Heart left ventricle (tissue), 16 donors: Measurements from ENCODE around the gene MRNIP. TPM values are rescaled to one million over a fixed set of nuclear protein-coding genes. Genes with fewer than 3 reads are reported as not detected.

Source experiments
- ATAC-seq, 4 donors: fragments of 200-7000 bp; cut with Tn5 transposase; one replicate each; pipeline ENCODE4 v1.9.1; 2020 to 2022; ENCODE audit warnings: moderate library complexity in 4 of 4, mild to moderate bottlenecking in 3 of 4, moderate number of reproducible peaks in 1 of 4
- DNase-seq, 5 donors: peaks; one replicate each; pipeline ENCODE4 v3.0.0-alpha.2; 2020
- H3K27ac ChIP-seq, 12 donors: fragments of 200-600 bp; sonication (generic) in 4 of 12; one replicate each; pipeline versions ENCODE4 v1.5.0 to v1.8.0; 2016 to 2022; ENCODE audit warnings: mild to moderate bottlenecking in 2 of 12
- H3K27me3 ChIP-seq, 9 donors: fragments of 200-600 bp; sonication (generic) in 2 of 9; one replicate each; pipeline versions ENCODE4 v1.5.1 to v1.8.0; 2016 to 2022; ENCODE audit warnings: mild to moderate bottlenecking in 3 of 9
- H3K36me3 ChIP-seq, 9 donors: fragments of 200-600 bp; sonication (generic) in 2 of 9; one replicate each; pipeline versions ENCODE4 v1.5.0 to v1.8.0; 2018 to 2022; ENCODE audit warnings: mild to moderate bottlenecking in 2 of 9
- H3K4me1 ChIP-seq, 12 donors: fragments of 200-600 bp; sonication (generic) in 4 of 12; one replicate each; pipeline versions ENCODE4 v1.5.0 to v1.8.0; 2016 to 2022; ENCODE audit warnings: mild to moderate bottlenecking in 3 of 12
- H3K4me3 ChIP-seq, 12 donors: fragments of 200-600 bp; sonication (generic) in 4 of 12; one replicate each; pipeline versions ENCODE4 v1.5.0 to v1.8.0; 2017 to 2022; ENCODE audit warnings: mild to moderate bottlenecking in 9 of 12, moderate library complexity in 4 of 12
- H3K9me3 ChIP-seq, 12 donors: fragments of 200-600 bp; sonication (generic) in 4 of 12; one replicate each; pipeline versions ENCODE4 v1.5.0 to v1.8.0; 2016 to 2022; ENCODE audit warnings: mild to moderate bottlenecking in 1 of 12
- CTCF ChIP-seq, 12 donors: fragments of 200-600 bp; sonication (generic) in 4 of 12; IDR thresholded peaks; one replicate each; pipeline versions ENCODE4 v1.5.0 to v1.8.0; 2018 to 2022; ENCODE audit warnings: antibody characterized with exemption in 12 of 12, mild to moderate bottlenecking in 5 of 12
- POLR2A ChIP-seq, 2 donors: fragments of 450-650 bp; IDR thresholded peaks; one replicate each; pipeline ENCODE4 v1.6.1; 2017; ENCODE audit warnings: antibody characterized with exemption in 2 of 2, mild to moderate bottlenecking in 2 of 2, moderate library complexity in 2 of 2
- WGBS, 4 donors: extraction: QIAGEN DNeasy Blood & Tissue Kit in 2 of 4; methylation state at CpG; one replicate each; pipeline versions ENCODE4 v1.1.5 to v1.1.7; 2013 to 2018; 5-methylcytosine and 5-hydroxymethylcytosine counted together
- intact Hi-C, 10 donors: fragments of 100-400 bp; cut with DNase I; formaldehyde crosslinking; loops; one replicate each; pipeline versions ENCODE4 v1.11.1 to v1.14.2; 2022
- polyA plus RNA-seq, 2 donors: library from polyadenylated mRNA; stranded (reverse); fragments of 200-250 nt; gene quantifications; one replicate each; pipeline ENCODE4 v1.2.3, GENCODE V29; 2013
- total RNA-seq, 9 donors: library from RNA; depleted of rRNA in 2 of 9; stranded (reverse); fragments of >200 nt in 2 of 9; fragmentation: NEBNext Ultra II Directional in 3 of 9; extraction: Animal tissue kit (Norgen Biotek cat#: 25700) in 3 of 9; gene quantifications; one replicate each; pipeline versions ENCODE4 v1.1.0 to v1.2.4, GENCODE V29; 2016 to 2023
- donor health status: ischemic (EF 13 %, LVEDD 7.1; RV severe dilation, severe dysfunction).
- donor health status: healthy with polysubstance abuse.
- donor health status: DM: no; HTN: yes; CAD: no.
- donor health status: DM: no; HTN: no; CAD: no.
- donor health status: ischemic (EF 25% LVEDD 6.9; RV normal size, moderate dysfunction).
- donor health status: ischemic (EF 25% LVEDD 5.7; RV mildly dilated, moderate dysfunction).
- donor health status: healthy.
- donor health status: DM: yes; HTN: yes; CAD: no.
- donor health status: ischemic (EF 35%, LVEDD 5.7; RV mildly dilated, moderate dysfunction).
- donor health status: nonischemic (EF 11% LVEDD 7.7; RV severe dilation, severe dysfunction).
- donor health status: DM: yes; HTN: yes; CAD: no.
- donor health status: PGD.
- donor health status: ischemic (EF 29% LVEDD 5.4; RV normal size, mild dysfunction).
- donor health status: nonischemic (EF 23%, LVEDD 6.1; RV moderate dilation, normal function).

The MRNIP gene
- total and polyA plus RNA-seq, 11 donors = 8.5 to 24.1 (median 12.3) TPM

DNA sequence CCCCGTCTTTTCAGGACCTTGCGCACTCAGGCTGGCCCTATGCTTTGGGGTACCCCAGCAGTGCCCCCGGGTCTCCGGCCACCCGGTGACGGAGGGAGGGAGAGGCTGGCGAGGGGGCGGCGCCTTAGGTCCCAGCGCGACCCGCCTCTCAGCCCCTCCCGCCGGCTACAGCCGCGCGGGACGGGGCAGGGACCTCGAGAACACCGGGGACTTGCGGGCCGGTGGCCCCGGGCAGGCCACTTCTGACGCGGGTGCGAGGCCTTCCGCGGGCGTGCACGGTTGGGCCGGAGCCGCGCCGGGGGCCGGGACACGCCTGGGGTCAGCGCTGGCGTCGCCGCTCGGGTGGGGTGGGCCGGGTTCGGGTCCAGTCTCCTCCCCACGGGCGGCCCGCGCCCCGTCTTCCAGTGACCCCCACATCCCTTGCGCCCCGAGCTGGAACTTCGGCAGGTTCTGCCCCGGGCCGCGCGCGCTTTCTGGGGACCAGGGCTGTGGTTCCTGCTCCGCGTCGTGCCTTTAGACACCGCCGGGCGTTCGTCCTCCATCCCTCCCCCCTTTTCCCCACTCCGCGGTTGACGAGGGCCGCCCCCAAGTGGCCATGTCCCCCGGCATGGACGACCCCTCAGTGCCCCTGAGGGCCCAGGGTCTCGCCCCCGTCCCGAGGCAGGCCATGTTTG lies 41.7 kb downstream of the MRNIP start:
- H3K36me3 ChIP-seq = peaks cover 0 to 15% (median 5%) of the 10 kb centered on the region in 9 donors
- intact Hi-C loops = no loop called here
- TF ChIP-seq POLR2A (IDR thresholded peaks at IDR 0.05) (no peak), CTCF (IDR thresholded peaks at IDR 0.05) (peak in 4 of 12 donors; percentile 6 to 27 (median 12))
- DNase-seq (peak in 1 of 5 donors; percentile 49), ATAC-seq (no peak)
- H3K27ac ChIP-seq = peak overlapping the region in 10 of 12 donors; percentile 9 to 99 (median 57)
- WGBS, 4 donors = 1 to 5% (median 1%) methylated on average over 8 to 72 of the region's 72 CpGs
- H3K9me3 ChIP-seq = no peaks in the 10 kb centered on the region
- H3K4me1 ChIP-seq = peaks cover 9 to 42% (median 35%) of the 10 kb centered on the region in 12 donors
- H3K4me3 ChIP-seq = peak overlapping the region; percentile 22 to 63 (median 56)
- no peaks in the 10 kb centered on the region for H3K27me3 ChIP-seq

- TF ChIP-seq POLR2A (IDR thresholded peaks at IDR 0.05) (no peak), CTCF (IDR thresholded peaks at IDR 0.05) (no peak)
- H3K4me3 ChIP-seq = peak overlapping the region; percentile 22 to 63 (median 56)
- H3K36me3 ChIP-seq = peaks cover 0 to 14% (median 4%) of the 10 kb centered on the region in 9 donors
- DNase-seq = peak in 2 of 5 donors; percentile 31 to 61
- peaks cover 9 to 40% (median 33%) of the 10 kb centered on the region in 12 donors for H3K4me1 ChIP-seq
- no peak for ATAC-seq
- WGBS, 4 donors = 45 to 60% (median 56%) methylated on average over 23 of the region's 23 CpGs
- intact Hi-C loops = no loop called here
- no peaks in the 10 kb centered on the region for H3K27me3 ChIP-seq
- no peaks in the 10 kb centered on the region for H3K9me3 ChIP-seq
- peak overlapping the region in 7 of 12 donors; percentile 9 to 99 (median 72) for H3K27ac ChIP-seq
Observed at GRCh38 chr5:179816401-179816795, 42.2 kb downstream of the MRNIP start.

GRCh38 chr5:179815491-179816249 lies 42.9 kb downstream of the MRNIP start:
- ATAC-seq (no peak), DNase-seq (peak in 2 of 5 donors; percentile 12 to 23)
- Histone ChIP-seq H3K27ac (no peak overlapping the region), H3K9me3 (no peaks in the 10 kb centered on the region), H3K4me3 (no peak overlapping the region), H3K27me3 (no peaks in the 10 kb centered on the region), H3K36me3 (peaks cover 0 to 14% (median 4%) of the 10 kb centered on the region in 9 donors), H3K4me1 (peaks cover 9 to 40% (median 33%) of the 10 kb centered on the region in 12 donors)
- TF ChIP-seq CTCF (IDR thresholded peaks at IDR 0.05) (no peak), POLR2A (IDR thresholded peaks at IDR 0.05) (no peak)
- intact Hi-C loops = no loop called here
- WGBS, 4 donors = 94 to 97% (median 95%) methylated on average over 21 of the region's 21 CpGs

GRCh38 chr5:179814090-179814489 lies 44.5 kb downstream of the MRNIP start:
- Histone ChIP-seq H3K36me3 (peaks cover 0 to 14% (median 4%) of the 10 kb centered on the region in 9 donors), H3K9me3 (no peaks in the 10 kb centered on the region), H3K4me1 (peaks cover 0 to 26% (median 20%) of the 10 kb centered on the region in 12 donors), H3K27ac (no peak overlapping the region), H3K27me3 (no peaks in the 10 kb centered on the region), H3K4me3 (no peak overlapping the region)
- TF ChIP-seq POLR2A (IDR thresholded peaks at IDR 0.05) (no peak), CTCF (IDR thresholded peaks at IDR 0.05) (no peak)
- DNase-seq = no peak
- 85 to 87% (median 86%) methylated on average over 3 of the region's 3 CpGs for WGBS, 4 donors
- ATAC-seq = no peak
- intact Hi-C loops = no loop called here
